HepG2 (cell line): Measurements from ENCODE around the gene DEFB121. TPM values are rescaled to one million over a fixed set of nuclear protein-coding genes. Genes with fewer than 3 reads are reported as not detected.
"Not testable (repeated sequence)": the region's sequence is repeated elsewhere in the genome, so short reads cannot be mapped to it uniquely, and the experiment has no call there.

ENCODE experiments used
- ATAC-seq: fragments of 200-7000 bp; cut with Tn5 transposase; 3 replicates; pipeline ENCODE4 v1.9.1; 2020; ENCODE audit warnings: mild to moderate bottlenecking, moderate library complexity
- BruUV-seq: library from RNA; stranded (reverse); fragments of 400-500 nt; replicated peaks from 2 replicates; lab custom pipeline; 2021; lab: Mats Ljungman, UMichigan
- CTCF ChIA-PET: fragments of 300-600 bp; formaldehyde crosslinking; extraction: SDS; loops from one replicate; lab custom pipeline; 2021; ENCODE audit warnings: low total read pairs, inconsistent platforms, low intra/inter-chr PET ratio; lab: Yijun Ruan, JAX
- POLR2A ChIA-PET: fragments of 350-600 bp; sonication (Branson Sonifier 250); formaldehyde crosslinking; loops from one replicate; lab custom pipeline; 2020; ENCODE audit warnings: antibody characterized with exemption, inconsistent platforms; lab: Yijun Ruan, JAX
- DNase-seq: peaks from one replicate; pipeline ENCODE4 v3.0.0-alpha.2; 2015; ENCODE audit warnings: low spot score
- FAIRE-seq: peaks from 3 replicates; lab custom pipeline; 2011; peaks lifted over from hg19 to GRCh38; lab: Jason Lieb, UNC
- H2AFZ ChIP-seq: one replicate; pipeline ENCODE4 v1.6.1; 2011; ENCODE audit warnings: low read length, inconsistent platforms
- H3K27ac ChIP-seq: fragments of 300-600 bp; 3 replicates; pipeline ENCODE4 v1.8.0; 2011; ENCODE audit warnings: mixed run types, mild to moderate bottlenecking, mixed read lengths, low read length, inconsistent platforms; ENCODE audit not compliant: insufficient read depth; ENCODE audit errors: extremely low read length
- H3K27me3 ChIP-seq, 2 experiments: fragments of 200-600 bp in 1 of 2; 2 replicates in 1 of 2; 3 replicates in 1 of 2; pipeline versions ENCODE4 v1.6.0 to v1.8.0; 2011; ENCODE audit warnings: low read length in 2 of 2, mild to moderate bottlenecking in 2 of 2, moderate library complexity in 2 of 2, inconsistent platforms in 1 of 2; ENCODE audit not compliant: insufficient read depth in 2 of 2, control insufficient read depth in 1 of 2
- H3K36me3 ChIP-seq, 2 experiments: fragments of 200-600 bp in 1 of 2; replicated peaks in 1 of 2; 2 replicates in 1 of 2; 3 replicates in 1 of 2; pipeline versions ENCODE4 v1.5.1 to v1.8.0; 2011; ENCODE audit warnings: low read length in 2 of 2, inconsistent platforms in 1 of 2; ENCODE audit not compliant: insufficient read depth in 2 of 2, control insufficient read depth in 1 of 2
- H3K4me1 ChIP-seq: 2 replicates; pipeline ENCODE4 v1.5.1; 2012; ENCODE audit warnings: low read length, inconsistent platforms; ENCODE audit not compliant: insufficient read depth
- H3K4me2 ChIP-seq: 2 replicates; pipeline ENCODE4 v1.6.0; 2011; ENCODE audit warnings: low read depth, low read length, inconsistent platforms
- H3K4me3 ChIP-seq, 3 experiments: fragments of 200-600 bp in 1 of 3; sonication (generic), shearing (Covaris generic) in 1 of 3; replicated peaks in 1 of 3; 2 replicates each; pipeline ENCODE4 v1.5.1; 2011 to 2016; ENCODE audit warnings: low read length in 3 of 3, inconsistent platforms in 2 of 3, low read depth in 2 of 3, mild to moderate bottlenecking in 2 of 3, control low read depth in 1 of 3, mixed read lengths in 1 of 3; ENCODE audit not compliant: insufficient read depth in 1 of 3
- H3K79me2 ChIP-seq: one replicate; pipeline ENCODE4 v1.6.1; 2011; ENCODE audit warnings: low read length, inconsistent platforms; ENCODE audit not compliant: insufficient read depth
- H3K9ac ChIP-seq: 2 replicates; pipeline ENCODE4 v1.6.0; 2011; ENCODE audit warnings: mild to moderate bottlenecking, low read depth, low read length, inconsistent platforms; ENCODE audit not compliant: insufficient read depth
- H3K9me3 ChIP-seq: 2 replicates; pipeline ENCODE4 v1.5.1; 2012; ENCODE audit warnings: mild to moderate bottlenecking, low read length
- H4K20me1 ChIP-seq: 2 replicates; pipeline ENCODE4 v1.6.0; 2011; ENCODE audit warnings: inconsistent platforms, mild to moderate bottlenecking, low read length, moderate library complexity; ENCODE audit not compliant: insufficient read depth
- MAFF ChIP-seq: IDR thresholded peaks from 2 replicates; pipeline ENCODE4 v1.6.1; 2011; ENCODE audit warnings: low read depth, low read length, improper control_type of control experiment
- MAFK ChIP-seq, 2 experiments: IDR thresholded peaks in 1 of 2; conservative IDR thresholded peaks in 1 of 2; 2 replicates each; pipeline ENCODE4 v1.6.1; 2011; ENCODE audit warnings: improper control_type of control experiment in 2 of 2, low read length in 2 of 2
- SMYD3 ChIP-seq: sonication (generic); formaldehyde crosslinking; IDR thresholded peaks from 2 replicates; pipeline ENCODE4 v1.8.1; 2023; ENCODE audit warnings: mild to moderate bottlenecking, missing genetic modification reagents
- ZFP37 ChIP-seq: sonication (generic); formaldehyde crosslinking; IDR thresholded peaks from 2 replicates; pipeline ENCODE4 v1.4.0; 2020; ENCODE audit warnings: missing genetic modification reagents, borderline replicate concordance
- ZNF256 ChIP-seq: sonication (generic); formaldehyde crosslinking; conservative IDR thresholded peaks from 2 replicates; pipeline ENCODE4 v1.4.0; 2020; ENCODE audit warnings: missing genetic modification reagents
- WGBS: methylation state at CpG from one replicate; pipeline ENCODE4 v1.1.6; 2017; ENCODE audit warnings: low lambda C conversion rate; 5-methylcytosine and 5-hydroxymethylcytosine counted together
- in situ Hi-C: cut with HindIII; loops from 2 replicates; pipeline ENCODE4 v1.10.0; 2017; ENCODE audit warnings: low pct_unique_long_range_greater_than_20kb; ENCODE audit not compliant: extremely low pct_ligation_motif_present
- intact Hi-C: fragments of 100-400 bp; cut with micrococcal nuclease; formaldehyde crosslinking; loops from one replicate; pipeline ENCODE4 v1.10.0; 2022; ENCODE audit not compliant: unreplicated experiment
- polyA plus RNA-seq, 8 experiments: library from polyadenylated mRNA; depleted of rRNA in 3 of 8; stranded (reverse) in 7 of 8; unstranded in 1 of 8; fragments of >200 nt; fragmentation: Illumina TruSeq in 4 of 8; extraction: Trizol in 4 of 8; gene quantifications; 2 replicates each; pipeline versions ENCODE4 v1.2.1 to v1.2.3, GENCODE V29; 2011 to 2016; ENCODE audit warnings: low read depth in 4 of 8, missing spikeins in 1 of 8, mixed read lengths in 1 of 8; ENCODE audit not compliant: insufficient read depth in 1 of 8
- total RNA-seq, 5 experiments: library from RNA; depleted of rRNA; stranded (reverse); fragments of >200 nt; fragmentation: Illumina TruSeq; extraction: Trizol; gene quantifications; 2 replicates each; pipeline ENCODE4 v1.2.3, GENCODE V29; 2016; ENCODE audit warnings: low read depth in 1 of 5
- TF ChIP-seq, protein P1 (sequence below): sonication (generic); formaldehyde crosslinking; IDR thresholded peaks from 2 replicates; pipeline ENCODE4 v1.5.1; 2020; ENCODE audit warnings: missing genetic modification reagents, mild to moderate bottlenecking, borderline replicate concordance

The DEFB121 gene
- total and polyA plus RNA-seq, 2 of the 13 experiments (the other 11 are each of a cell fraction or from before 2014, with no cell fraction given): not detected

DNA sequence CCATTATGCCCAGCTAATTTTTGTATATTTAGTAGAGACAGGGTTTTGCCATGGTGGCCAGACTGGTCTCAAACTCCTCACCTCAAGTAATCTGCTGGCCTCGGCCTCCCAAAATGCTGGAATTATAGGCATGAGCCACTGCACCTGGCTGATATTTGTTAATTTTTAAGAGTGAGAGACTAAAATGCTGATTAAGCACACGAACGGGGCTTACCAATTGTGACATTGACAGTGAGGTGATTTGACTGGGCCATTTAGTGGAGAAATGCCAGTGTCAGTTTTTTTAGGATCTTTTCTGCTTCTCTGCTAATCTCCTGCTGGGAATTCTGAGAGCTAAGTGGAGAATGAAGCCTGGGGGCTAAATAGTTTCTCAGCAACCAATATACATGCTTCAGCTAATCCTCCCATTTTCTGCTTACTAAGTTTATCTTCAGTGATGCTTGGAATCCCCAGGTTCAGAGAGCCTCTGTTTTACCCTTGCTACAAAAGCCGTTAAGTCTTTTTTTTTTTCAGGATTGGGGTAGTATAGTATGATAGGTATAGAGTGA, 24.6 kb upstream of the DEFB121 start:
- Histone ChIP-seq H3K4me1 (no peaks in the 10 kb centered on the region), H4K20me1 (no peaks in the 10 kb centered on the region), H3K79me2 (no peaks in the 10 kb centered on the region), H3K36me3 (no peaks in the 10 kb centered on the region), H2AFZ (no peak overlapping the region), H3K27ac (no peak overlapping the region), H3K4me2 (no peak overlapping the region), H3K9ac (no peak overlapping the region), H3K4me3 (no peak overlapping the region), H3K27me3 (peaks cover 1 to 5% of the 10 kb centered on the region in 2 experiments; a peak in 2 of 5 replicates), H3K9me3 (no peaks in the 10 kb centered on the region)
- WGBS: 5% methylated on average over 4 of the region's 4 CpGs
- in situ Hi-C loops (no loop called here), intact Hi-C loops (no loop called here)
- ChIA-PET CTCF (no interaction called here), POLR2A (no interaction called here)
- ATAC-seq (no peak), DNase-seq (no peak), FAIRE-seq (no peak)
- BruUV-seq: no TSS peak
- TF ChIP-seq MAFK (conservative IDR thresholded peaks at IDR 0.05 in 1 of 2, IDR thresholded peaks at IDR 0.05 in 1 of 2; ENCODE audit: low read length in 2 of 2) (peak; percentile 72 to 80), ZNF256 (CRISPR knock-in tag) (no peak), ZFP37 (CRISPR knock-in tag) (no peak), MAFF (peak; percentile 74), SMYD3 (CRISPR knock-in tag) (no peak)
- TF ChIP-seq, protein P1, sequence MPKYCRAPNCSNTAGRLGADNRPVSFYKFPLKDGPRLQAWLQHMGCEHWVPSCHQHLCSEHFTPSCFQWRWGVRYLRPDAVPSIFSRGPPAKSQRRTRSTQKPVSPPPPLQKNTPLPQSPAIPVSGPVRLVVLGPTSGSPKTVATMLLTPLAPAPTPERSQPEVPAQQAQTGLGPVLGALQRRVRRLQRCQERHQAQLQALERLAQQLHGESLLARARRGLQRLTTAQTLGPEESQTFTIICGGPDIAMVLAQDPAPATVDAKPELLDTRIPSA (CRISPR knock-in tag): no peak
- TF ChIP-seq, all 625 proteins: peak for 2

DNA sequence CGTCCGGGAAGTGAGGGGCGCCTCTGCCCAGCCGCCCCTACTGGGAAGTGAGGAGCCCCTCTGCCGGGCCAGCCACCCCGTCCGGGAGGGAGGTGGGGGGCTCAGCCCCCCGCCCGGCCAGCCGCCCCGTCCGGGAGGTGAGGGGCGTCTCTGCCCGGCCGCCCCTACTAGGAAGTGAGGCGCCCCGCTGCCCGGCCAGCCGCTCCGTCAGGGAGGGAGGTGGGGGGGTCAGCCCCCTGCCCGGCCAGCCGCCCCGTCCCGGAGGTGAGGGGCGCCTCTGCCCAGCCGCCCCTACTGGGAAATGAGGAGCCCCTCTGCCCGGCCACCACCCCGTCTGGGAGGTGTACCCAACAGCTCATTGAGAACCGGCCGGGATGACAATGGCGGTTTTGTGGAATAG, 21.6 kb upstream of the DEFB121 start:
- ATAC-seq, H3K27ac ChIP-seq, in situ Hi-C loops, H3K9ac ChIP-seq, H3K4me1 ChIP-seq, H3K27me3 ChIP-seq, H3K4me2 ChIP-seq, H2AFZ ChIP-seq, H3K79me2 ChIP-seq, FAIRE-seq, H3K9me3 ChIP-seq, DNase-seq, intact Hi-C loops, POLR2A ChIA-PET, H4K20me1 ChIP-seq, CTCF ChIA-PET, BruUV-seq, H3K4me3 ChIP-seq, H3K36me3 ChIP-seq: not testable (repeated sequence)
- 79% methylated on average over 22 of the region's 31 CpGs for WGBS

GRCh38 chr20:31426891-31427551, 21.0 kb upstream of the DEFB121 start:
- H3K9me3 ChIP-seq, POLR2A ChIA-PET, H2AFZ ChIP-seq, H3K4me3 ChIP-seq, H3K4me2 ChIP-seq, BruUV-seq, ATAC-seq, FAIRE-seq, H3K27me3 ChIP-seq, DNase-seq, H3K36me3 ChIP-seq, in situ Hi-C loops, H4K20me1 ChIP-seq, H3K4me1 ChIP-seq, intact Hi-C loops, H3K9ac ChIP-seq, H3K79me2 ChIP-seq, H3K27ac ChIP-seq, CTCF ChIA-PET: not testable (repeated sequence)
- 84% methylated on average over 28 of the region's 48 CpGs for WGBS
